HepG2 (cell line): ENCODE measurements around the gene TLNRD1. TPM values are rescaled to one million over a fixed set of nuclear protein-coding genes. Genes with fewer than 3 reads are reported as not detected.

ENCODE experiments used
- ATAC-seq: fragments of 200-7000 bp; cut with Tn5 transposase; 3 replicates; pipeline ENCODE4 v1.9.1; 2020; ENCODE audit warnings: mild to moderate bottlenecking, moderate library complexity
- BruUV-seq: library from RNA; stranded (reverse); fragments of 400-500 nt; replicated peaks from 2 replicates; lab custom pipeline; 2021; lab: Mats Ljungman, UMichigan
- CTCF ChIA-PET: fragments of 300-600 bp; formaldehyde crosslinking; extraction: SDS; loops from one replicate; lab custom pipeline; 2021; ENCODE audit warnings: low total read pairs, inconsistent platforms, low intra/inter-chr PET ratio; lab: Yijun Ruan, JAX
- POLR2A ChIA-PET: fragments of 350-600 bp; sonication (Branson Sonifier 250); formaldehyde crosslinking; loops from one replicate; lab custom pipeline; 2020; ENCODE audit warnings: antibody characterized with exemption, inconsistent platforms; lab: Yijun Ruan, JAX
- DNase-seq: peaks from one replicate; pipeline ENCODE4 v3.0.0-alpha.2; 2015; ENCODE audit warnings: low spot score
- FAIRE-seq: peaks from 3 replicates; lab custom pipeline; 2011; peaks lifted over from hg19 to GRCh38; lab: Jason Lieb, UNC
- H2AFZ ChIP-seq: one replicate; pipeline ENCODE4 v1.6.1; 2011; ENCODE audit warnings: low read length, inconsistent platforms
- H3K27ac ChIP-seq: fragments of 300-600 bp; 3 replicates; pipeline ENCODE4 v1.8.0; 2011; ENCODE audit warnings: mixed run types, mild to moderate bottlenecking, mixed read lengths, low read length, inconsistent platforms; ENCODE audit not compliant: insufficient read depth; ENCODE audit errors: extremely low read length
- H3K27me3 ChIP-seq, 2 experiments: fragments of 200-600 bp in 1 of 2; 2 replicates in 1 of 2; 3 replicates in 1 of 2; pipeline versions ENCODE4 v1.6.0 to v1.8.0; 2011; ENCODE audit warnings: low read length in 2 of 2, mild to moderate bottlenecking in 2 of 2, moderate library complexity in 2 of 2, inconsistent platforms in 1 of 2; ENCODE audit not compliant: insufficient read depth in 2 of 2, control insufficient read depth in 1 of 2
- H3K36me3 ChIP-seq, 2 experiments: fragments of 200-600 bp in 1 of 2; replicated peaks in 1 of 2; 2 replicates in 1 of 2; 3 replicates in 1 of 2; pipeline versions ENCODE4 v1.5.1 to v1.8.0; 2011; ENCODE audit warnings: low read length in 2 of 2, inconsistent platforms in 1 of 2; ENCODE audit not compliant: insufficient read depth in 2 of 2, control insufficient read depth in 1 of 2
- H3K4me1 ChIP-seq: 2 replicates; pipeline ENCODE4 v1.5.1; 2012; ENCODE audit warnings: low read length, inconsistent platforms; ENCODE audit not compliant: insufficient read depth
- H3K4me2 ChIP-seq: 2 replicates; pipeline ENCODE4 v1.6.0; 2011; ENCODE audit warnings: low read depth, low read length, inconsistent platforms
- H3K4me3 ChIP-seq, 3 experiments: fragments of 200-600 bp in 1 of 3; sonication (generic), shearing (Covaris generic) in 1 of 3; replicated peaks in 1 of 3; 2 replicates each; pipeline ENCODE4 v1.5.1; 2011 to 2016; ENCODE audit warnings: low read length in 3 of 3, inconsistent platforms in 2 of 3, low read depth in 2 of 3, mild to moderate bottlenecking in 2 of 3, control low read depth in 1 of 3, mixed read lengths in 1 of 3; ENCODE audit not compliant: insufficient read depth in 1 of 3
- H3K79me2 ChIP-seq: one replicate; pipeline ENCODE4 v1.6.1; 2011; ENCODE audit warnings: low read length, inconsistent platforms; ENCODE audit not compliant: insufficient read depth
- H3K9ac ChIP-seq: 2 replicates; pipeline ENCODE4 v1.6.0; 2011; ENCODE audit warnings: mild to moderate bottlenecking, low read depth, low read length, inconsistent platforms; ENCODE audit not compliant: insufficient read depth
- H3K9me3 ChIP-seq: 2 replicates; pipeline ENCODE4 v1.5.1; 2012; ENCODE audit warnings: mild to moderate bottlenecking, low read length
- H4K20me1 ChIP-seq: 2 replicates; pipeline ENCODE4 v1.6.0; 2011; ENCODE audit warnings: inconsistent platforms, mild to moderate bottlenecking, low read length, moderate library complexity; ENCODE audit not compliant: insufficient read depth
- CEBPB ChIP-seq: IDR thresholded peaks from 2 replicates; pipeline ENCODE4 v1.6.1; 2011; ENCODE audit warnings: low read depth, low read length, improper control_type of control experiment, borderline replicate concordance
- ELK4 ChIP-seq: sonication (generic); formaldehyde crosslinking; IDR thresholded peaks from 2 replicates; pipeline ENCODE4 v1.9.0; 2021; ENCODE audit warnings: missing genetic modification reagents, borderline replicate concordance
- EZH2 ChIP-seq: conservative IDR thresholded peaks from 2 replicates; pipeline ENCODE4 v1.6.1; 2012; ENCODE audit warnings: mild to moderate bottlenecking, low read depth, low read length, moderate library complexity
- FOXJ3 ChIP-seq: sonication (generic); formaldehyde crosslinking; IDR thresholded peaks from 2 replicates; pipeline ENCODE4 v1.4.0; 2020; ENCODE audit warnings: missing genetic modification reagents, mild to moderate bottlenecking, borderline replicate concordance
- MIXL1 ChIP-seq: IDR thresholded peaks from 2 replicates; pipeline ENCODE4 v1.6.1; 2016
- MTF2 ChIP-seq: sonication (generic); formaldehyde crosslinking; IDR thresholded peaks from 2 replicates; pipeline ENCODE4 v1.5.0; 2020; ENCODE audit warnings: missing genetic modification reagents, borderline replicate concordance
- NFE2L1 ChIP-seq: sonication (generic); formaldehyde crosslinking; IDR thresholded peaks from 2 replicates; pipeline ENCODE4 v1.4.0; 2020; ENCODE audit warnings: missing genetic modification reagents, mild to moderate bottlenecking, borderline replicate concordance
- RNF219 ChIP-seq: sonication (generic); formaldehyde crosslinking; IDR thresholded peaks from 2 replicates; pipeline ENCODE4 v1.5.0; 2020; ENCODE audit warnings: mild to moderate bottlenecking, missing genetic modification reagents
- SMYD3 ChIP-seq: sonication (generic); formaldehyde crosslinking; IDR thresholded peaks from 2 replicates; pipeline ENCODE4 v1.8.1; 2023; ENCODE audit warnings: mild to moderate bottlenecking, missing genetic modification reagents
- WIZ ChIP-seq: sonication (generic); formaldehyde crosslinking; IDR thresholded peaks from 2 replicates; pipeline ENCODE4 v1.5.1; 2020; ENCODE audit warnings: mild to moderate bottlenecking, missing genetic modification reagents
- ZFP37 ChIP-seq: sonication (generic); formaldehyde crosslinking; IDR thresholded peaks from 2 replicates; pipeline ENCODE4 v1.4.0; 2020; ENCODE audit warnings: missing genetic modification reagents, borderline replicate concordance
- ZFP41 ChIP-seq: sonication (generic); formaldehyde crosslinking; IDR thresholded peaks from 2 replicates; pipeline ENCODE4 v1.4.0; 2020; ENCODE audit warnings: mild to moderate bottlenecking, missing genetic modification reagents, borderline replicate concordance
- ZNF253 ChIP-seq: sonication (generic); formaldehyde crosslinking; IDR thresholded peaks from 2 replicates; pipeline ENCODE4 v1.8.0; 2022; ENCODE audit warnings: mild to moderate bottlenecking, missing genetic modification reagents, borderline replicate concordance
- ZNF30 ChIP-seq: sonication (generic); formaldehyde crosslinking; IDR thresholded peaks from 2 replicates; pipeline ENCODE4 v1.5.0; 2020; ENCODE audit warnings: mild to moderate bottlenecking, missing genetic modification reagents
- ZNF329 ChIP-seq: sonication (generic); formaldehyde crosslinking; IDR thresholded peaks from 2 replicates; pipeline ENCODE4 v1.9.0; 2021; ENCODE audit warnings: low read depth, mild to moderate bottlenecking, missing genetic modification reagents
- ZNF431 ChIP-seq: sonication (generic); formaldehyde crosslinking; IDR thresholded peaks from 2 replicates; pipeline ENCODE4 v1.9.0; 2022; ENCODE audit warnings: missing genetic modification reagents, low read depth, mild to moderate bottlenecking, borderline replicate concordance
- ZNF737 ChIP-seq: sonication (generic); formaldehyde crosslinking; IDR thresholded peaks from 2 replicates; pipeline ENCODE4 v1.5.0; 2020; ENCODE audit warnings: missing genetic modification reagents, mild to moderate bottlenecking, borderline replicate concordance
- WGBS: methylation state at CpG from one replicate; pipeline ENCODE4 v1.1.6; 2017; ENCODE audit warnings: low lambda C conversion rate; 5-methylcytosine and 5-hydroxymethylcytosine counted together
- in situ Hi-C: cut with HindIII; loops from 2 replicates; pipeline ENCODE4 v1.10.0; 2017; ENCODE audit warnings: low pct_unique_long_range_greater_than_20kb; ENCODE audit not compliant: extremely low pct_ligation_motif_present
- intact Hi-C: fragments of 100-400 bp; cut with micrococcal nuclease; formaldehyde crosslinking; loops from one replicate; pipeline ENCODE4 v1.10.0; 2022; ENCODE audit not compliant: unreplicated experiment
- polyA plus RNA-seq, 8 experiments: library from polyadenylated mRNA; depleted of rRNA in 3 of 8; stranded (reverse) in 7 of 8; unstranded in 1 of 8; fragments of >200 nt; fragmentation: Illumina TruSeq in 4 of 8; extraction: Trizol in 4 of 8; gene quantifications; 2 replicates each; pipeline versions ENCODE4 v1.2.1 to v1.2.3, GENCODE V29; 2011 to 2016; ENCODE audit warnings: low read depth in 4 of 8, missing spikeins in 1 of 8, mixed read lengths in 1 of 8; ENCODE audit not compliant: insufficient read depth in 1 of 8
- total RNA-seq, 5 experiments: library from RNA; depleted of rRNA; stranded (reverse); fragments of >200 nt; fragmentation: Illumina TruSeq; extraction: Trizol; gene quantifications; 2 replicates each; pipeline ENCODE4 v1.2.3, GENCODE V29; 2016; ENCODE audit warnings: low read depth in 1 of 5
- TF ChIP-seq, protein P1 (sequence below): sonication (generic); formaldehyde crosslinking; IDR thresholded peaks from 2 replicates; pipeline ENCODE4 v1.4.0; 2020; ENCODE audit warnings: missing genetic modification reagents

The TLNRD1 gene
- total and polyA plus RNA-seq, 2 of the 13 experiments (the other 11 are each of a cell fraction or from before 2014, with no cell fraction given), result 3.4 to 5.3 TPM

GRCh38 chr15:81032355-81032754 lies 31.6 kb downstream of the TLNRD1 start:
- Histone ChIP-seq H2AFZ (no peak overlapping the region), H3K4me2 (no peak overlapping the region), H4K20me1 (no peaks in the 10 kb centered on the region), H3K27ac (no peak overlapping the region), H3K79me2 (no peaks in the 10 kb centered on the region), H3K9me3 (no peaks in the 10 kb centered on the region), H3K4me3 (no peak overlapping the region), H3K9ac (no peak overlapping the region), H3K27me3 (no peaks in the 10 kb centered on the region; a peak in 1 of 5 replicates), H3K36me3 (no peaks in the 10 kb centered on the region), H3K4me1 (no peaks in the 10 kb centered on the region; the same call in 1 of the 2 replicates)
- DNase-seq (no peak), FAIRE-seq (no peak), ATAC-seq (no peak)
- WGBS, result 21% methylated on average over 4 of the region's 4 CpGs
- ChIA-PET POLR2A (no interaction called here), CTCF (no interaction called here)
- in situ Hi-C loops, result no loop called here
- TF ChIP-seq ZFP41 (CRISPR knock-in tag) (no peak), FOXJ3 (CRISPR knock-in tag) (no peak), ELK4 (CRISPR knock-in tag) (no peak), EZH2 (no peak), ZNF253 (no peak), MIXL1 (no peak), ZNF329 (CRISPR knock-in tag) (no peak), ZFP37 (CRISPR knock-in tag) (no peak), ZNF30 (CRISPR knock-in tag) (no peak), ZNF737 (CRISPR knock-in tag) (no peak), SMYD3 (CRISPR knock-in tag) (no peak), RNF219 (CRISPR knock-in tag) (no peak), CEBPB (no peak), WIZ (CRISPR knock-in tag) (no peak), ZNF431 (CRISPR knock-in tag) (no peak), NFE2L1 (CRISPR knock-in tag) (no peak), MTF2 (CRISPR knock-in tag) (no peak)
- TF ChIP-seq, protein P1, sequence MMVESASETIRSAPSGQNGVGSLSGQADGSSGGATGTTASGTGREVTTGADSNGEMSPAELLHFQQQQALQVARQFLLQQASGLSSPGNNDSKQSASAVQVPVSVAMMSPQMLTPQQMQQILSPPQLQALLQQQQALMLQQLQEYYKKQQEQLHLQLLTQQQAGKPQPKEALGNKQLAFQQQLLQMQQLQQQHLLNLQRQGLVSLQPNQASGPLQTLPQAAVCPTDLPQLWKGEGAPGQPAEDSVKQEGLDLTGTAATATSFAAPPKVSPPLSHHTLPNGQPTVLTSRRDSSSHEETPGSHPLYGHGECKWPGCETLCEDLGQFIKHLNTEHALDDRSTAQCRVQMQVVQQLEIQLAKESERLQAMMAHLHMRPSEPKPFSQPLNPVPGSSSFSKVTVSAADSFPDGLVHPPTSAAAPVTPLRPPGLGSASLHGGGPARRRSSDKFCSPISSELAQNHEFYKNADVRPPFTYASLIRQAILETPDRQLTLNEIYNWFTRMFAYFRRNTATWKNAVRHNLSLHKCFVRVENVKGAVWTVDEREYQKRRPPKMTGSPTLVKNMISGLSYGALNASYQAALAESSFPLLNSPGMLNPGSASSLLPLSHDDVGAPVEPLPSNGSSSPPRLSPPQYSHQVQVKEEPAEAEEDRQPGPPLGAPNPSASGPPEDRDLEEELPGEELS (CRISPR knock-in tag), result no peak
- no TSS peak for BruUV-seq
- intact Hi-C loops, result no loop called here
